ENCODE results near the gene FIBIN.
"Not testable (repeated sequence)": the region's sequence is repeated elsewhere in the genome, so short reads cannot be mapped to it uniquely, and the experiment has no call there.

The FIBIN gene

GRCh38 chr11:26993965-26994457 lies at the start of gene FIBIN:
Gene FIBIN, plus strand, starts transcription at chr11:26994112. Its CDS starts 415 bp downstream, at chr11:26994527.
- peak; percentile 83 for DNase-seq (ENCODE audit: low spot score)

- no peak for DNase-seq (ENCODE audit: low spot score)
These were observed 48.8 kb upstream of the FIBIN start for GRCh38 chr11:26944866-26945664.

- DNase-seq (ENCODE audit: low spot score) = no peak
These were observed 47.6 kb upstream of the FIBIN start for GRCh38 chr11:26946257-26946716.

GRCh38 chr11:26947379-26947844 lies 46.5 kb upstream of the FIBIN start:
- no peak for DNase-seq (ENCODE audit: low spot score)

- DNase-seq (ENCODE audit: low spot score) = no peak
These were observed 45.8 kb upstream of the FIBIN start for GRCh38 chr11:26947904-26948639.

GRCh38 chr11:26948881-26949280 lies 45.0 kb upstream of the FIBIN start:
- no peak for DNase-seq (ENCODE audit: low spot score)

- no peak for DNase-seq (ENCODE audit: low spot score)
These were observed 44.1 kb upstream of the FIBIN start for GRCh38 chr11:26949846-26950245.

GRCh38 chr11:26950260-26950719 lies 43.6 kb upstream of the FIBIN start:
- no peak for DNase-seq (ENCODE audit: low spot score)

- DNase-seq (ENCODE audit: low spot score) = no peak
These were observed 42.0 kb upstream of the FIBIN start for GRCh38 chr11:26951809-26952515.

- DNase-seq (ENCODE audit: low spot score) = no peak
These were observed 40.0 kb upstream of the FIBIN start for GRCh38 chr11:26953770-26954392.

- DNase-seq (ENCODE audit: low spot score) = no peak
These were observed 35.8 kb upstream of the FIBIN start for GRCh38 chr11:26958005-26958701.

- DNase-seq (ENCODE audit: low spot score) = no peak
These were observed 35.2 kb upstream of the FIBIN start for GRCh38 chr11:26958702-26959049.

GRCh38 chr11:26960281-26960680 lies 33.6 kb upstream of the FIBIN start:
- DNase-seq (ENCODE audit: low spot score) = no peak

GRCh38 chr11:26963764-26964163 lies 30.1 kb upstream of the FIBIN start:
- DNase-seq (ENCODE audit: low spot score) = no peak

- DNase-seq (ENCODE audit: low spot score) = no peak
These were observed 29.6 kb upstream of the FIBIN start for GRCh38 chr11:26964339-26964738.

GRCh38 chr11:26964847-26965485 lies 28.9 kb upstream of the FIBIN start:
- not testable (repeated sequence) for DNase-seq (ENCODE audit: low spot score)

- no peak for DNase-seq (ENCODE audit: low spot score)
These were observed 22.0 kb upstream of the FIBIN start for GRCh38 chr11:26971961-26972360.

GRCh38 chr11:26974069-26974783 lies 19.7 kb upstream of the FIBIN start:
- DNase-seq (ENCODE audit: low spot score) = no peak

- no peak for DNase-seq (ENCODE audit: low spot score)
These were observed 18.9 kb upstream of the FIBIN start for GRCh38 chr11:26974996-26975395.

GRCh38 chr11:26976389-26976788 lies 17.5 kb upstream of the FIBIN start:
- no peak for DNase-seq (ENCODE audit: low spot score)
